HUES48 (cell line): ENCODE measurements around the gene ARHGEF19.
A peak's percentile ranks its signal among the peaks of the same experiment; 100 is the strongest.

ENCODE experiments used
- H3K27ac ChIP-seq: one replicate; pipeline ENCODE4 v1.7.0; 2013; ENCODE audit warnings: low read depth, low read length, inconsistent platforms
- H3K27me3 ChIP-seq: 2 replicates; pipeline ENCODE4 v1.6.1; 2013; ENCODE audit warnings: mild to moderate bottlenecking, low read length; ENCODE audit not compliant: control insufficient read depth, insufficient read depth
- H3K36me3 ChIP-seq: 2 replicates; pipeline ENCODE4 v1.6.1; 2013; ENCODE audit warnings: low read length; ENCODE audit not compliant: control insufficient read depth, insufficient read depth
- H3K4me1 ChIP-seq: 2 replicates; pipeline ENCODE4 v1.6.1; 2013; ENCODE audit warnings: mild to moderate bottlenecking, low read length; ENCODE audit not compliant: control insufficient read depth, insufficient read depth
- H3K4me3 ChIP-seq: 2 replicates; pipeline ENCODE4 v1.5.1; 2013; ENCODE audit warnings: mild to moderate bottlenecking, low read depth, low read length
- H3K9ac ChIP-seq: 2 replicates; pipeline ENCODE4 v1.6.1; 2013; ENCODE audit warnings: mild to moderate bottlenecking, low read depth, low read length, moderate library complexity
- H3K9me3 ChIP-seq: 2 replicates; pipeline ENCODE4 v1.6.1; 2013; ENCODE audit warnings: low read length; ENCODE audit not compliant: control insufficient read depth, insufficient read depth

Gene ARHGEF19

DNA sequence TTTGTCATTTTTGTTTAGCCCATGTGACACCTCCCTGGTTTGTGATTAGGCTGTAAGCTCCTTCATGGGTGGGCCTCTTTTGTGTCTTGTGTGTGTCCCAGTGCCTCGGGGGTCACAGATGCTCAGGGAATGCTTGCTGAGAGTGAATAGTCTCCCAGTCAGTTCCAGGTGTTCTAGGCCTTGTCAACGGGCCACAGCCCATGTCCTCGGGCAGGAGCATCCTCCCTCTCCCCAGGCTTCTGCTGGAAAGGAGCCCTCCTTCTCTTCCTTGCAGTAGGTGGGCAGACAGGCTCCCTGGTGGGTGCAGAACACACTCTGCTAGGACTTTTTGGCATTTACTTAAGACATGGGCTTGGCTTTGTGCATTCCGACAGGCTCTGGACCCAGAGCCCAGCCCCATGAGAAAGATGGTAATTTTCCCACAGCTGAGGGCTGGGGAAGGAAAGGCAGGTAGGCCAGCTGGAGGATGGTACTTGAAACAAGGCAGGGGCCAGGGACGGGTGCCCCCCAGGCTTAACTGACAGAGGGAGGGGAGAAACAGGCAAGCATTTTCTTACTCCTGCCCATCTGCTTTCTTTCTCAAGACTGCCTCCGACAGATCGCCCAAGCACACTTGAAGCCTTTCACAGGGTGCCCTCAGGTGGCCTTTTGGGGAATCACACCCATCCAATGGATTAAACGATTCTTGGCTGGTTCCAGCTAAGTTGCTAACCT lies 31.6 kb upstream of the ARHGEF19 start:
- Histone ChIP-seq H3K27me3 (no peaks in the 10 kb centered on the region), H3K4me3 (no peak overlapping the region), H3K27ac (no peak overlapping the region), H3K4me1 (peaks cover 8% of the 10 kb centered on the region; the same call in 1 of the 2 replicates), H3K36me3 (peaks cover 15% of the 10 kb centered on the region), H3K9me3 (no peaks in the 10 kb centered on the region), H3K9ac (no peak overlapping the region)

DNA sequence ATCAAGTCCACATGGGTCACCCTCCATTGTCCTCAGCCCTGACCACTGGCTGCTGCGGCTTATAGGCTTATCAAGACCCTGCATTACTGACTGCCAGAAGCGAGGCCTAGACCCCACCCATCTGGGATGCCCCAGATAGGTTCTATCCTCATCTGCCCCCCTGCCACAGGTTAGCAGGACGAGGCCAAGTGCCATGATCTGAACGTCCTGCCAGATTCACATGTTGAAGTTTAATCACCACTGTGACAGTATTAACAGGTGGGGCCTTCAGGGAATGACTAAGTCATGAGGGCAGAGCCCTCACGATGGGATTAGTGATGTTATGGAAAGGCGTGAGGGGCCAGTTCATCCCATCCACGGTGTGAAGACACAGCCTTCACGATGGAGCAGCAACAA lies 30.8 kb upstream of the ARHGEF19 start:
- Histone ChIP-seq H3K9ac (no peak overlapping the region), H3K27me3 (no peaks in the 10 kb centered on the region), H3K36me3 (peaks cover 11% of the 10 kb centered on the region), H3K9me3 (no peaks in the 10 kb centered on the region), H3K4me1 (peaks cover 8% of the 10 kb centered on the region; the same call in 1 of the 2 replicates), H3K4me3 (no peak overlapping the region), H3K27ac (no peak overlapping the region)

DNA sequence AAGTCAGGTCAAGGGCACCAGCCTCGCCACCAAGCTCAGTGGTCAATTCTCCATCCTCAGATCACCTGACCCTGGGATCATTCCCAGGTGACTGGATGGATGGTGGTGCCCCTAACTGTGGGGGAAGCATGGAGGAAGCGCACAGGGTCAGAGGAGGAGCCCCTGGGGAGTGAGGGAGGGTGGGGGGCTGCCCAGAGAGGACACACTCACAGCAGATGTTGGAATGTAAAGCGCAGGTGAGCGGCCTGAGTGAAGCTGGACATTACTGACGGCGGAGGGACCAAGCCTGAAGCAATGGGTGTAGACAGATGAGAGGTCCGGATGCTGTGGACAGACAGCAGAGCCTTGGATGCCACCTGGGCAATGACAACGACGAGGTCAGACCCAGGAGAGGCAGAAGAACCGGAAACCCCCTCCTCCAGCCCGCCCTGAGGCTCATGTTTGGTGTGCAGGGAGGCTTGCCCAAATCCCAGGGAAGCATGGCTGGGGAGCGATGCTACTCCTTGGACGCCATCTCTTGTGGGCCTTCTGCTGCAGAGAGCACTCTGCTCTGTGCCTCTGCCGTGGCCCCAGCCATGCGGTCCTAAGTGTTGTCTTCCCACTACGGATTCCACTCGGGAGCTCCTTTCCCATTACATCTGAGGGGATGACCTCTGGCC lies 30.2 kb upstream of the ARHGEF19 start:
- Histone ChIP-seq H3K27ac (no peak overlapping the region), H3K36me3 (peaks cover 10% of the 10 kb centered on the region), H3K4me1 (peaks cover 8% of the 10 kb centered on the region; the same call in 1 of the 2 replicates), H3K4me3 (no peak overlapping the region), H3K9ac (no peak overlapping the region), H3K9me3 (no peaks in the 10 kb centered on the region), H3K27me3 (no peaks in the 10 kb centered on the region)

DNA sequence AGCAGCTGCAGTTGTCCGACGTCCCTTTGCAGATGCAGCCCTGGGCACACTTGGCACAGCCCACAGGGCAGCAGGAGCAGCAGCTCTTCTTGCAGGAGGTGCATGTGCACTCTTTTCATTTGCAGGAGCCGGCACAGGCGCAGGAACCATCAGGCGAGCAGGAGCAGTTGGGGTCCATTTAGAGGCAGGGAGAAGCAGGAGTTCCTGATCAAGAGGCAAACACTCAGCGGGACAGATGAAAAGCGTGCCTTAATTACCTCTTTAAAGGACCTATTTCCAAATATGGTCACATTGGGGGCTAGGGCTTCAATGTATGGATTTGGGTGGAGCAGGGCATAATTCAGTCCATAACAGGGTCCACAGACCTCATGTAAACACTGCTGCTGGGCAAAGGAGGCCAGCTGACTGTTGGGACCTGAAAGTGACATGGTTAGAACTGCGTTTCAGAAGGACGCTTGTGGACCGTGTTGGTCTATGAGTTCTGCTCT lies 28.8 kb upstream of the ARHGEF19 start:
- Histone ChIP-seq H3K36me3 (no peaks in the 10 kb centered on the region), H3K27me3 (no peaks in the 10 kb centered on the region), H3K27ac (no peak overlapping the region), H3K4me3 (no peak overlapping the region), H3K9ac (no peak overlapping the region), H3K4me1 (peaks cover 13% of the 10 kb centered on the region), H3K9me3 (no peaks in the 10 kb centered on the region)

DNA sequence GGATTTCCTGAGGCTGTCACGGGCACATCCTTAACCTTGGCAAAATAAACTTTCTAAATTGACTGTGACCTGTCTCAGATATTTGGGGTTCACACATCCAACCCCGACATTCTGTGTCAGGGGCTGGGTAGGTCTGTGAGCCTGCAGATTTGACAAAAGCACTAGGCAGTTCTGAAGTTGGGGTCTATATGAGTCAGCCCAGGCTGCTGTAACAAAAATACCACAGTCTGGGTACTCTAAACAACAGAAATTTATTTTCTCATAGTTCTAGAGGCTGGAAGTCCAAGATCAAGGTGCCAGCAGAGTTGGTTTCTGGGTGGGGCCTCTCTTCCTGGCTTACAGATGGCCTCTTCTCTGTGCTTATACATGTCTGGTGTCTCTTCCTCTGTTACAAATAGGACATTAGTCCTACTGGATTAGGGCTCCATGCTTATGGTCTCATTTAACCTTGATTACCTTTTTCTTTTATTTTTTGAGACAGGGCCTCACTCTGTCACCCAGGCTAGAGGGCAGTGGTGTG lies 27.6 kb upstream of the ARHGEF19 start:
- Histone ChIP-seq H3K4me3 (no peak overlapping the region), H3K9me3 (no peaks in the 10 kb centered on the region), H3K9ac (no peak overlapping the region), H3K4me1 (peaks cover 14% of the 10 kb centered on the region), H3K27me3 (no peaks in the 10 kb centered on the region), H3K36me3 (no peaks in the 10 kb centered on the region), H3K27ac (no peak overlapping the region)

DNA sequence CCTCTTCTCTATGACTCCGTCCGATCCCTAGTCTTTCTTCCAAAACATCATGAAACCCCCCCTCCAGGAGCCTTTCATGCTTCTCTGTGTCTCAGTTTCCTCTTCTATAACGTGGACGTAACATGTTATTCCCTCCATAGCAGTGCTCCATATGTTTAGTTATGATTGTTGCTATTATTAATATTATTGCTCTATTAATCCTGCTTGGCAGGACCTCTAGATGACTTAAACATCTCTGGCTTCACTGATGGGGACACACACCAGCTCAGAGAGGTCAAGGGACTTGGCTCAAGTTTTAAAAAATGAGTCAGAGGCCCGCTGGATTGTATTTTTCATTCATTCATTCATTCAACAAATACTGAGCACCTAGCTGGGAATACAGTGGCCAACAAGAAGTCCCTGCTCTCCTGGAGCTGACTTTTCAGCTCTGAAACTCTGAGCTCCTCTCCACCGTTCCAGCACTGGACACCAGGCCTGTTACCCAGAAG lies 24.9 kb upstream of the ARHGEF19 start:
- Histone ChIP-seq H3K9me3 (no peaks in the 10 kb centered on the region), H3K4me1 (peaks cover 12% of the 10 kb centered on the region), H3K27ac (peak overlapping the region; percentile 7), H3K4me3 (peak overlapping the region; percentile 84; the same call in 1 of the 2 replicates), H3K9ac (0 out of 2 replicates have a peak overlapping the region, but pooled peaks have one; percentile 20), H3K36me3 (no peaks in the 10 kb centered on the region), H3K27me3 (no peaks in the 10 kb centered on the region)

DNA sequence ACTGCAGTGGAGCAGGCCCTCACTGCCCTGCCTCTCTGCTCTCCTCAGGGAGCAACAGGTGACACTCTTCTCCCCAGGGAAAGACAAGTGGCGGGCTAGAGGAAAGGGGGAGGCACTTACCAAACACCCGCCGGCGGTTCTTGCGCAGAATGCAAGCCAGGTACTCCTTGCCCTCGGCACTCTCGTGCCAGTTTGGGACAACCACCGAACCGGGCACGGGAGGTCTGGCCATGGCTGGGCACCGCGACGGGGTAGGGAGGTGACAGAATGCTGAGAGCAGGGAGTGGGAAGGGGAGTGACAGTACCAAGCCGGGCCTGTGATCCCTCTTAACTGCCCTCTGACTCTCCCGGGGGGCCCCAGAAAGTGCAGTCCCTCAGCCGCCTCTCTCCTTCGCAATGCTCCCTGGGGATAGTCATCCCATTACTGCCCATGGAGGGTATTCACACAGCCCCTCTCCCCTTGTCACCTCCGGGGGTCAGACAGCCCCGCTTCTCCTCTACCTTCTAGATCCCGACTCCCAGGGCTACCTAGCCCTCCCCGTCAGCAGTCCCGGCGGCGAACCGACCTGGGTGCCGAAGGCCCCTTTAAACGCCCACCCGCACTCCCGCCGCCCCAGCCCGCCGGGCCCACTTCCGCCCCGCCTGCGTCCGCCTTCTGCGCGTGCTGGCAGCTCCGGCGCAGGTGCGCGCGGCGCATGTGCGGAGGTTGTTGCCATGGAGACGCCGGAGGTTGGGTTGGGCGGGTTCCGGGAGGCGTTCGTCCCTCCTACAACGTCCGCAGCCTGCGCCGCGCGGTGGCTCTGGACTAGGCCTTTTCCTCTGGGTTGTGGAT lies 24.3 kb upstream of the ARHGEF19 start, which contains the start of gene CPLANE2:
TSS of gene CPLANE2 (minus strand) at position 673 of the 832 bp plus-strand sequence. CDS start at position 232, 441 bp downstream.
- Histone ChIP-seq H3K9me3 (no peaks in the 10 kb centered on the region), H3K4me3 (peak within 1 kb of the TSS; percentile 84), H3K9ac (peak within 1 kb of the TSS; percentile 20; the same call in 1 of the 2 replicates), H3K27ac (peak within 1 kb of the TSS; percentile 7), H3K4me1 (peaks cover 12% of the 10 kb centered on the region), H3K27me3 (no peaks in the 10 kb centered on the region), H3K36me3 (no peaks in the 10 kb centered on the region)

DNA sequence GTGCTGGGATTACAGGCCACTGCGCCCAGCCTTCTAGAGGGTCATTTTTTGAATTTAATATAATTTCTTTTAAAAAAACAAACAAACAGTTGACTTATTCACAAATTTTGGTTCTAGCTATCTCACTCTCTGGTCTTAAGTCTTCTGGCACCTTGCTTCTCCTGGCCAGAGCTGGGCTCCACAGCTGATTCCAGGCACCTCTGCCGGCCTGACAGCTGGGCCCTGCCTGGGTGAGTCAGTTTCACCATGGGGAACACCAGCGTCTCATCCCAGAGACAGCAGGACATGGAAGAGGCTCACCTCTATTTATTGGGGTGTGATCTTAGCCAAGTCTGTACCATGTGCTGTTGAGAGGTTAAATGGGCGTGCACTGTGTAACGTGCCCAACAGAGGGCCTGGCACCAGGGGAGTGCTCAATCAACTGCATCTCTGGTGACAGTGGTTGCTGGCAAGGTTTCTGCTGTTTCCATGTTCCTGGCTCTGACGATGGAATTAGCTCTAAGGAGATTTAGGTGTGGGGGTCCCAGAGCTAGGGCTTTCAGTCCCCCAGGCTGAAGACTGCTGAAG lies 23.6 kb upstream of the ARHGEF19 start:
- H3K27ac ChIP-seq, result no peak overlapping the region
- H3K36me3 ChIP-seq, result no peaks in the 10 kb centered on the region
- H3K4me3 ChIP-seq, result peak overlapping the region; percentile 84
- H3K9me3 ChIP-seq, result no peaks in the 10 kb centered on the region
- H3K4me1 ChIP-seq, result peaks cover 7% of the 10 kb centered on the region
- no peak overlapping the region for H3K9ac ChIP-seq
- no peaks in the 10 kb centered on the region for H3K27me3 ChIP-seq

DNA sequence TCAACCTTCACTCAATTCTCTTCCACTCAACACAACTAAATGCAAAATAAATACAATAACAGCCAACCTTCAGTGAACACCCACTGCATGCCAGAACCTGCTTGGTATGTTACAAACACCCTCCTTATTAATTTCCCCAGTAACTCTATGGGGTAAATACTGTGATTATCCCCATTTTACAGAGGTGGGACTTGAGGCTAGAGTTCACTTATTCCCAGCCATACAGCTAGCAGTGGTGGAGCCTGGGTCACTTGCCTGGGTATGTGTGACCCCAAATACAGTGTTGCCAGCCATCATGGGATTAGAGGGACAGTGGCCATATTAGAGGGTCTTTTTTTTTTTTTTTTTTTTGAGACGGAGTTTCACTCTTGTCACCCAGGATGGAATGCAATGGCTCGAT lies 22.9 kb upstream of the ARHGEF19 start:
- H3K9ac ChIP-seq, result no peak overlapping the region
- H3K9me3 ChIP-seq, result no peaks in the 10 kb centered on the region
- H3K4me3 ChIP-seq, result no peak overlapping the region
- no peaks in the 10 kb centered on the region for H3K36me3 ChIP-seq
- no peak overlapping the region for H3K27ac ChIP-seq
- peaks cover 7% of the 10 kb centered on the region for H3K4me1 ChIP-seq
- no peaks in the 10 kb centered on the region for H3K27me3 ChIP-seq

DNA sequence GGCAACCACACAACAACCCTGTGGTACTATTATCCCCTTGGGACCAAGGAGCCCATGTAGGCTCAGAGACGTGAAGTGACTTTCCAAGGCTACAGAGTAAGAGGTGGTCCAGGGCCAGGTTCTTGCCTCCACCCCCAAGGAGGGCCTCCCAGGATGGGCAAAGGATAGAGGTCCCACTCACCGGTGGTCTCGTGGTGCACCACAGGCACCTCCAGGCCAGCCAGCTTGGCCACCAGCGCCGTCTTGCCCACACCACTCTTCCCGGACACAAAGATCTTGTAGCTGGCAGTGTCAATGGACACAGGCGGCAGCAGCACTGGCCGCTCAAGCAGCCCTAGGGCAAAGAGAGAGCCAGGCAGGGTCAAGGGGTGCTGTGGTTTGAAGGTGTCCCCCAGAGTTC lies 21.0 kb upstream of the ARHGEF19 start:
- Histone ChIP-seq H3K9me3 (no peaks in the 10 kb centered on the region), H3K27me3 (peaks cover 7% of the 10 kb centered on the region), H3K27ac (no peak overlapping the region), H3K4me1 (peaks cover 10% of the 10 kb centered on the region), H3K9ac (no peak overlapping the region), H3K36me3 (no peaks in the 10 kb centered on the region), H3K4me3 (no peak overlapping the region)
